ENCODE results near the gene CYP4Z1.

- TF ChIP-seq CTCF (IDR thresholded peaks at IDR 0.05) (no peak), POLR2A (IDR thresholded peaks at IDR 0.05) (no peak)
Observed at GRCh38 chr1:47137198-47137597, 70.2 kb downstream of the CYP4Z1 start, which contains the start of gene CYP4A22.

Data from lower leg skin (tissue), 3 donors.